D721Med (cell line): Measurements from ENCODE around the gene SEM1.
A peak's percentile ranks its signal among the peaks of the same experiment; 100 is the strongest.

Source experiments
- DNase-seq: peaks from one replicate; pipeline ENCODE4 v3.0.0; 2011; ENCODE audit warnings: low spot score; ENCODE audit not compliant: insufficient read length
- FAIRE-seq: peaks from 2 replicates; lab custom pipeline; 2011; peaks lifted over from hg19 to GRCh38; lab: Jason Lieb, UNC
- TF ChIP-seq, protein P1 (sequence below): IDR thresholded peaks from 2 replicates; pipeline ENCODE4 v1.5.1; 2012; ENCODE audit warnings: mild to moderate bottlenecking, control low read depth; ENCODE audit not compliant: insufficient read depth; ENCODE audit errors: missing control alignments

The SEM1 gene

DNA sequence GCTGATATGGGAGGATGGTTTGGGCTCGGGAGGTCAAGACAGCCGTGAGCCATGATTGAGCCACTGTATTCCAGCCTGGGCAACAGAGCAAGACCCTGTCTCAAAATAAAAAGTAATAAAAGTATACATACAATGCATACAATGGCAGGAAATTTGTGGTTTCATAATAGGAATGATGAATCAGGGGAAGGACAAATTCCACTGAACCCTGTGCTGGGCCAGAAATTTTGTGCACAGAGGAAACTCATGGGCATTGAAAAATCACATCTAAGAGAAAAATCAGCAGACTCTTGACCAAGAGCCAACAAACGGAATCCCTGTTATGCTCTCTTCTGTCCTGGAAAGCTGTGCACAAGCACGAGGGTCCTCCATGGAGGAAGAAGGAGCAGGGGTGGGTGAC is 35.1 kb downstream of the SEM1 start:
- DNase-seq (no peak), FAIRE-seq (no peak)
- TF ChIP-seq, protein P1, sequence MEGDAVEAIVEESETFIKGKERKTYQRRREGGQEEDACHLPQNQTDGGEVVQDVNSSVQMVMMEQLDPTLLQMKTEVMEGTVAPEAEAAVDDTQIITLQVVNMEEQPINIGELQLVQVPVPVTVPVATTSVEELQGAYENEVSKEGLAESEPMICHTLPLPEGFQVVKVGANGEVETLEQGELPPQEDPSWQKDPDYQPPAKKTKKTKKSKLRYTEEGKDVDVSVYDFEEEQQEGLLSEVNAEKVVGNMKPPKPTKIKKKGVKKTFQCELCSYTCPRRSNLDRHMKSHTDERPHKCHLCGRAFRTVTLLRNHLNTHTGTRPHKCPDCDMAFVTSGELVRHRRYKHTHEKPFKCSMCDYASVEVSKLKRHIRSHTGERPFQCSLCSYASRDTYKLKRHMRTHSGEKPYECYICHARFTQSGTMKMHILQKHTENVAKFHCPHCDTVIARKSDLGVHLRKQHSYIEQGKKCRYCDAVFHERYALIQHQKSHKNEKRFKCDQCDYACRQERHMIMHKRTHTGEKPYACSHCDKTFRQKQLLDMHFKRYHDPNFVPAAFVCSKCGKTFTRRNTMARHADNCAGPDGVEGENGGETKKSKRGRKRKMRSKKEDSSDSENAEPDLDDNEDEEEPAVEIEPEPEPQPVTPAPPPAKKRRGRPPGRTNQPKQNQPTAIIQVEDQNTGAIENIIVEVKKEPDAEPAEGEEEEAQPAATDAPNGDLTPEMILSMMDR = no peak

GRCh38 chr7:96671854-96672253 is 37.8 kb downstream of the SEM1 start:
- TF ChIP-seq, protein P1 = no peak
- no peak for FAIRE-seq
- DNase-seq = no peak

GRCh38 chr7:96670338-96671289 is 39.0 kb downstream of the SEM1 start:
- TF ChIP-seq, protein P1 = no peak
- FAIRE-seq = peak; percentile 73
- DNase-seq = no peak

DNA sequence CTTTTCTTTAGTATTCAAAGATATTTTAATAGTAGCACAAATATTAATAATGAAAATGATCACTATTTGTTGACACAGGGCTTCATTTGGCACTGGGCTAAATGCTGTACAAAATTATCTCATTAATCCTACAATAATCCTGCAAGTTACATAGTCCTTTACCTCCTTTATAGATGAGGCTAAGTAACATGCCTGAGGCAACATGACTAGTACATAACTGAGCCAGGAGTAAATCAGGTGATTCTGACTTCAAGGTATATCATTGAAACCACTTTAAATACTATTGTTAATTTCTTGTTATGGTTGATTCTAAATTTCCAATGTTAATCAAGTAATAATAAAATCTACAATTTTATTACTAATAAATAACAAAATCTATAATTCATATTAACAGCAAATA is 39.8 kb downstream of the SEM1 start:
- no peak for FAIRE-seq
- TF ChIP-seq, protein P1 = no peak
- no peak for DNase-seq

- no peak for FAIRE-seq
- no peak for DNase-seq
- TF ChIP-seq, protein P1 = no peak
Observed at GRCh38 chr7:96667026-96667425, 42.6 kb downstream of the SEM1 start.

DNA sequence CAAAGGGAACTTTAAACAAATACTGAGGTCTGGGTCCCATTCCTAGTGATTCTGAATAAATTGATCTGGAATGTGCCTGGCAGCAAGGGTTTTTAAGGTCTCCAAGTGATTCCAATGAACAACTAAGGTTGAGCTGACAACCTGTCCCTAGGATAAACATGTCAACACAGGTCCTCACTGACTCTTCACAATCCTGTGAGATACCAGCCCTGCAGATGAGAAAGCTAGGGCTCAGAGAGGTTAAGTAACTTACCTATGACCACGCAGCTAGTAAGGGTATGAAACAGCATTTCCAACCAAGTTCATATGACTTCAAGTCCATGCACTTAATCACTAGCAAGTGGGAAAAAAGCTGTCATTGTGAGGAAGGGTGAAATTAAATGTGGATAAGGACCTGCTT is 44.0 kb downstream of the SEM1 start:
- FAIRE-seq (no peak), DNase-seq (no peak)
- TF ChIP-seq, protein P1 = no peak

- TF ChIP-seq, protein P1 = no peak
- FAIRE-seq = no peak
- DNase-seq = no peak
Observed at GRCh38 chr7:96664793-96665192, 44.9 kb downstream of the SEM1 start.
